G401 (cell line): ENCODE results near the gene POP5. TPM values are rescaled to one million over a fixed set of nuclear protein-coding genes. Genes with fewer than 3 reads are reported as not detected.
A peak's percentile ranks its signal among the peaks of the same experiment; 100 is the strongest.
"Not testable (repeated sequence)": the region's sequence is repeated elsewhere in the genome, so short reads cannot be mapped to it uniquely, and the experiment has no call there.

Experiments
- DNase-seq: peaks from one replicate; pipeline ENCODE4 v3.0.0-alpha.2; 2015; ENCODE audit warnings: low spot score
- in situ Hi-C: cut with HindIII; loops from 2 replicates; pipeline ENCODE4 v1.10.0; 2016; ENCODE audit warnings: low sequenced_read_pairs, mixed read lengths
- total RNA-seq: library from RNA; depleted of rRNA; stranded (reverse); fragments of >200 nt; shearing (Covaris generic); gene quantifications from 2 replicates; pipeline ENCODE4 v1.2.3, GENCODE V29; 2014; rRNA removed

The POP5 gene
- total RNA-seq, 1 experiment from 2014 or later = 43.9 TPM

- DNase-seq = no peak
- in situ Hi-C loops = no loop called here
Measured at GRCh38 chr12:120542166-120542565, 39.0 kb downstream of the POP5 start.

DNA sequence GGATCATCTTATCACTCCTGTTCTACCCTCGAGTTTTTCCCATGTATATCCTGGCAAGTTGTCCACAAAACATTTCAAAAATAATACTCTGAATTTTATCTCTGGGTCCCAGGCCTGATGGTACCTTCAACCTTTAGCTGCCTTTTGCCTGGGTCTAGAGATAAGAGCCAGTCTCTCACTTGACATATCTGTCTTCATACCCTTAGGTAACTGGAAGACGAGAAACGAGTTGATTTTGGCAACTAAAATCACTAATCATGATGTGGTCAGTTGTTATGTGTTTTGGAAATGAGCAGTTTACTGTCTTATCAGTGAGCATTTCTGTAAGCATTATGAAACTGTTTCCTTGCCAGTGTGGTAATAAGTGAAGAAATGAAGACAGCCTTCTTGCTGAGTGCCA, 40.8 kb downstream of the POP5 start:
- in situ Hi-C loops = no loop called here
- DNase-seq = no peak

DNA sequence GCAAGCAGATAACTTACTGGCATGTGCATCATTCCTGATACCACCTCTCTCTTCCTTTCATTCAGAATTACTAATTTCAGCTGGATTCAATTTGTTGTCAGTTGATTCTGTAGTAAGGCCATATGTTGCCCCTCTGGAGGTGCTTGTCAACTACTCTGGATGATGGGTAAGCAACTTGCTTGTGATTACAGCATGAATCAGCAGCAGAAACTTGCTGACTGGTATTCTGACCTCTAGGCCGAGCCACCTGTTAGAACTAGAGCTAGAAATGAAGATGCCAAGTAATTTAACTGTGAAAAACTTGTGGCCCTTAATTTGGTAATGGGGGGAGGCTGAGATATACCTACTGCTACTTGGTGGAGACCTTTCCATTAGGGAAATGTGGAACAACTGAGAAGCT, 41.9 kb downstream of the POP5 start:
- in situ Hi-C loops = no loop called here
- DNase-seq = no peak

- in situ Hi-C loops = no loop called here
- no peak for DNase-seq
Measured at GRCh38 chr12:120538281-120539156, 42.7 kb downstream of the POP5 start.

DNA sequence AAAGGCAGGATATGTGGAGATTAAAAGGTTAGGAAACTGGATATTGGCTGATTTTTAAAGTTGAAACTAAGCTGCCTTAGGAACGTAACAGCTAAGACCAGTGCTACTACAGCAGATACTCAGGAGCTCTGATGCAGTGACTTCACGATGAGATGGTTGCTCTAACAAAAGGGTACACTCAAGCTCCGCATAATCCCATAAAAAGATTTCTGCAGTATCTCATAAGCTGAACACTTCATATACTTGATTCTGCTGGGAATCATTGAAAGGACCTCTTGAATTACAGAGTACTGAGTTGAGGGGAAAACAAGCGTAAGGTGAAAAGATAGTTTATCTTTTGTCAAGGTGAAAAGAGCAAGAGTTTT, 43.4 kb downstream of the POP5 start:
- in situ Hi-C loops = no loop called here
- no peak for DNase-seq

GRCh38 chr12:120536064-120536791, 45.0 kb downstream of the POP5 start:
- no peak for DNase-seq
- in situ Hi-C loops = no loop called here

DNA sequence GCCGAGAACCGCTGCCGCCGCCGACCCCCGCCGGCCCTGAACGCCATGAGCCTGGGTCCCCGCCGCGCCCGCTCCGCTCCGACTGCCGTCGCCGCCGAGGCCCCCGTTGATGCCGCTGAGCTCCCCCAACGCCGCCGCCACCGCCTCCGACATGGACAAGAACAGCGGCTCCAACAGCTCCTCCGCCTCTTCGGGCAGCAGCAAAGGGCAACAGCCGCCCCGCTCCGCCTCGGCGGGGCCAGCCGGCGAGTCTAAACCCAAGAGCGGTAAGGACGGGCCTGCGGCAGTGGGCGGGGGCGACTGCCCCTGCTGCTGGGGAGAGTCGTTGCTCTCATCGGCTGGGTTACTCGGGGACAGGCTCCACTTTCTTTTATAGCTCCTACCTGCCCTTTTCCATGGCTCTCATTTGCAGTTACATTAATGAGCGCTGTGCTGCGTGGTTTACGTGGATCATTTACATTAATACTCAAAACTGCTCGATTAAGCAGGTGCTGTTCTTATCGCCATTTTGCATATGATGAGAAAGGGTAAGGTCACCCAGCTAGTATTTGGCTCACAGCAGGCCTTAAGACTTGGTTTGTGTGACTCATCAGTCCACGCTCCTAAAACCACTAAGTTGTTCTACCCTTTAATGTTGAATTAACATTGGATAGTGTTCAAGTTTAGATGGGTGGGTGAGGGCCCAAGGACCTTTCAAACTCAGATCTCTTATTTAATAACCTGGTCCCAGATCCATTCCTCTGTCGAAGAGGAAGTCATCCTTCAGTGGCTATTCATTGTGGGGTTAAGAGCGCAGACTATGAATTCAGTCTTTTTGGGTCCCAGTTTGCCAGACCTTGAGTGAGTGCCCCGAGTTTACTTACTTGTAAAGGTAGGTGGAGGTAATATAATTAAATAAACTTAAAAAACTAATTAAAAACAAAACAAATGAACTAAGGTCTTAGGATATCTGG, 46.2 kb downstream of the POP5 start:
- no peak for DNase-seq
- in situ Hi-C loops = no loop called here

DNA sequence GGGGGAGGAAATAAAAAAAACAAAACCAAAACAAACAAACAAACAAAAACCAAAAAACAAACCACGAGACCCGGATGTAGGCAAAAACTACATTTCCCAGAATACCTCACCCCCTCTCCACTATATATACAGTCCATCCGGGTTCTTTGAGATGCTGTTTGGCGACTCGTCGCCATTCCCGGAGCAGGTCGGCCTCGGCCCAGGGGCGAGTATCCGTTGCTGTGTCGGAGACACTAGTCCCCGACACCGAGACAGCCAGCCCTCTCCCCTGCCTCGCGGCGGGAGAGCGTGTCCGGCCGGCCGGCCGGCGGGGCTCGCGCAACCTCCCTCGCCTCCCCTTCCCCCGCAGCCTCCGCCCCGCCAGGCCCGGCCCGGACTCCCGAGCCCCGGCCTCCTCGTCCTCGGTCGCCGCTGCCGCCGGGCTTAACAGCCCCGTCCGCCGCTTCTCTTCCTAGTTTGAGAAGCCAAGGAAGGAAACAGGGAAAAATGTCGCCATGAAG, 46.9 kb downstream of the POP5 start, which contains the start of gene RNF10:
Gene RNF10, plus strand, starts transcription at position 154 of the 500 bp plus-strand sequence. CDS start 456 bp downstream, outside the sequence.
- DNase-seq = peak; percentile 88
- in situ Hi-C loops = no loop called here

GRCh38 chr12:120532701-120533238, 48.4 kb downstream of the POP5 start:
- in situ Hi-C loops = no loop called here
- DNase-seq = no peak

- DNase-seq, in situ Hi-C loops: not testable (repeated sequence)
Measured at GRCh38 chr12:120530418-120530761, 50.8 kb downstream of the POP5 start.

- in situ Hi-C loops = no loop called here
- peak; percentile 71 for DNase-seq
Measured at GRCh38 chr12:120529641-120530417, 51.4 kb downstream of the POP5 start.

DNA sequence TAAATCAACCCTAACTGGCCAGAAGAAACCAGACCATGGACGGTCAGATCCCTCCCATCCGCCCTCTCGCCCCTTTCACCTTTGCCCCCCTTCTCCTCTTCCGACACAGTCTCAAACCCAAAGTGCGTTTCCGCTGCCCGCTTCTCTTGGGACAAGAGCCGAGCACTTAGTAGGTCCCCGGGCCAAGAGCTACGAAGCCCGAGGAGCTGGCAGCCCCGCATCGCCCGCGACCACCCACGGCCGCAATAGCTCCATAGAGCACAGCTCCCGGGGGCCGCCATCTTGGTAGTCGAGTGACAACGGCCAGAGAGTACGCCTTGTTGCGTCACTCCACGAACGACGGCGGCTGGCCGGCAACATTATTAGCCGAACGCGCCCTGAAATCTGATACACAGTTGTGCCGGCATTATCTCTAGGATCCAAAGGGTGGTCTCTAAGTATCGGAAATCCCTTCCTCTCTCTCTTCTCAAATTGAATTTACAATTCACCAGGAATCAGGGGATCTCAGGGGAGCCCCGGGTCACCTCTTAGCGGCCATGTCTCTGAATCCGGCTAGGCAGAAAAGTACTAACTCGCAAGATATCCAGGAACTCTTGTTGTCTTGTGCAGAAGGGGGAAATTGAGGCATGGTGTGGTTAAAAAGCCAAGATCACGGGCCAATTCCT, 52.2 kb downstream of the POP5 start, which contains the start of gene COQ5:
Gene COQ5, minus strand, starts transcription at position 298 of the 665 bp plus-strand sequence. Its CDS starts 17 bp downstream, at position 281.
- in situ Hi-C loops = no loop called here
- peak; percentile 94 for DNase-seq

Other genes starting within 250 kb of the POP5 start
- gene MSI1, start 212.2 kb downstream of the POP5 start, total RNA-seq = 6.3 and 24.6 TPM in 2 replicates
- gene COX6A1, start 143.3 kb downstream of the POP5 start, total RNA-seq = 487 and 568 TPM in 2 replicates
- gene TRIAP1, start 135.0 kb downstream of the POP5 start, total RNA-seq = 90.3 and 118 TPM in 2 replicates
- gene GATC, start 135.0 kb downstream of the POP5 start, total RNA-seq = 34.3 and 42.3 TPM in 2 replicates
- gene SRSF9, start 111.7 kb downstream of the POP5 start, total RNA-seq = 338 and 491 TPM in 2 replicates
- gene DYNLL1, start 85.3 kb downstream of the POP5 start, total RNA-seq = 541 and 568 TPM in 2 replicates
- 34.3 and 45.5 TPM in 2 replicates for gene COQ5, start 52.2 kb downstream of the POP5 start, total RNA-seq
- 83.7 and 115 TPM in 2 replicates for gene RNF10, start 47.0 kb downstream of the POP5 start, total RNA-seq
- gene CABP1, start 59.2 kb upstream of the POP5 start, total RNA-seq = 0.86 TPM in 1 of 2 replicates, not detected in the other
- gene MLEC, start 105.7 kb upstream of the POP5 start, total RNA-seq = 85.9 and 106 TPM in 2 replicates
- gene UNC119B, start 129.1 kb upstream of the POP5 start, total RNA-seq = 47.0 and 53.8 TPM in 2 replicates
- gene ACADS, start 144.4 kb upstream of the POP5 start, total RNA-seq = 9.3 and 11.4 TPM in 2 replicates